Fibroblast of pulmonary artery (primary cell): Measurements from ENCODE around the gene KBTBD8.

Source experiments
- DNase-seq: peaks from one replicate; pipeline ENCODE4 v3.0.0-alpha.2; 2010; ENCODE audit warnings: low read depth
- H3K4me3 ChIP-seq: replicated peaks from 2 replicates; pipeline ENCODE4 v1.5.1; 2011; ENCODE audit warnings: low read depth, mild to moderate bottlenecking, control low read depth, low read length, moderate library complexity
- TF ChIP-seq, protein P1 (sequence below): IDR thresholded peaks from 2 replicates; pipeline ENCODE4 v1.5.1; 2011; ENCODE audit warnings: mild to moderate bottlenecking, control low read depth, low read length, inconsistent platforms; ENCODE audit errors: missing control alignments

KBTBD8 gene, protein sequence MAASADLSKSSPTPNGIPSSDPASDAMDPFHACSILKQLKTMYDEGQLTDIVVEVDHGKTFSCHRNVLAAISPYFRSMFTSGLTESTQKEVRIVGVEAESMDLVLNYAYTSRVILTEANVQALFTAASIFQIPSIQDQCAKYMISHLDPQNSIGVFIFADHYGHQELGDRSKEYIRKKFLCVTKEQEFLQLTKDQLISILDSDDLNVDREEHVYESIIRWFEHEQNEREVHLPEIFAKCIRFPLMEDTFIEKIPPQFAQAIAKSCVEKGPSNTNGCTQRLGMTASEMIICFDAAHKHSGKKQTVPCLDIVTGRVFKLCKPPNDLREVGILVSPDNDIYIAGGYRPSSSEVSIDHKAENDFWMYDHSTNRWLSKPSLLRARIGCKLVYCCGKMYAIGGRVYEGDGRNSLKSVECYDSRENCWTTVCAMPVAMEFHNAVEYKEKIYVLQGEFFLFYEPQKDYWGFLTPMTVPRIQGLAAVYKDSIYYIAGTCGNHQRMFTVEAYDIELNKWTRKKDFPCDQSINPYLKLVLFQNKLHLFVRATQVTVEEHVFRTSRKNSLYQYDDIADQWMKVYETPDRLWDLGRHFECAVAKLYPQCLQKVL

DNA sequence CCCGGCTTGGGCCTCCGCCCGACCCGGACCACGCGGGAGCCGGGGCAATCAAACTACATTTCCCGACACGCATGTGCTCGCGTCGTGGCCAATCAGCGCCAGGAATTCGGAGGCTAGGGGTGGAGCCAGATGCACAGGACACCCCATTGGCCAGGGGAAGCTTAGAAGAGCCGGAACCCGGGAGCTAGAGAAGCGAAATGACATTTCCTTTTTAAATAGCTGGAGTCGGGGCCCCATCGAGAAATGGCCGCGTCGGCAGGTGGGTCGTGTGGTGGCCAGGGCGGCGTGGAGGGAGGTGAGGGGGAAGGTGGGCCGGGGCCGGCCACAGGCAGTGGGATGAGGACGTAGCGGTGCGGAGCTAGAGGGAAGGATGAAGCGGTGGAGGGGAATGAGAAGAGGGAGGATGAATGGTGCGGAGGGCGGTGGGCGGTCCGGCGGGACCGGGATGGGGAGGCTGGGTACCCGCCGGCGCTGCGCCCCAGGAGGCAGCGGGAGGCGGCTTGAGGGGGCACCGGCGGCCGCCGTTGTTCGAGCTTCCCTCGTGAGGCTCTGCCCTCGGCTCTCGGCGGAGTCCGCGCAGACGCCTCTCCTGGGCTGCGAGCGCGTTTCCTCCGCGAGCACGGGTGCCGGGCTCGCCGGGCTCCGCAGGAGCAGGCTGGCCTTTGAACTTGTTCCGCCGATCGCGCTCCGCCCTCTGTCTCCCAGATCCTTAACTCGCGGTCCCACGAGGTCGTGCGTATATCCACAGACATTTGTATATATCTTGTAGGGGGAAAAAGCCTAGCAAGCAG is at the start of gene KBTBD8:
Gene KBTBD8 (plus strand): TSS at position 195 of the 791 bp plus-strand sequence. CDS start 49 bp downstream, at position 244.
- TF ChIP-seq, protein P1, sequence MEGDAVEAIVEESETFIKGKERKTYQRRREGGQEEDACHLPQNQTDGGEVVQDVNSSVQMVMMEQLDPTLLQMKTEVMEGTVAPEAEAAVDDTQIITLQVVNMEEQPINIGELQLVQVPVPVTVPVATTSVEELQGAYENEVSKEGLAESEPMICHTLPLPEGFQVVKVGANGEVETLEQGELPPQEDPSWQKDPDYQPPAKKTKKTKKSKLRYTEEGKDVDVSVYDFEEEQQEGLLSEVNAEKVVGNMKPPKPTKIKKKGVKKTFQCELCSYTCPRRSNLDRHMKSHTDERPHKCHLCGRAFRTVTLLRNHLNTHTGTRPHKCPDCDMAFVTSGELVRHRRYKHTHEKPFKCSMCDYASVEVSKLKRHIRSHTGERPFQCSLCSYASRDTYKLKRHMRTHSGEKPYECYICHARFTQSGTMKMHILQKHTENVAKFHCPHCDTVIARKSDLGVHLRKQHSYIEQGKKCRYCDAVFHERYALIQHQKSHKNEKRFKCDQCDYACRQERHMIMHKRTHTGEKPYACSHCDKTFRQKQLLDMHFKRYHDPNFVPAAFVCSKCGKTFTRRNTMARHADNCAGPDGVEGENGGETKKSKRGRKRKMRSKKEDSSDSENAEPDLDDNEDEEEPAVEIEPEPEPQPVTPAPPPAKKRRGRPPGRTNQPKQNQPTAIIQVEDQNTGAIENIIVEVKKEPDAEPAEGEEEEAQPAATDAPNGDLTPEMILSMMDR = no peak
- peak within 1 kb of the TSS; percentile 86 for H3K4me3 ChIP-seq
- peak; percentile 99 for DNase-seq

DNA sequence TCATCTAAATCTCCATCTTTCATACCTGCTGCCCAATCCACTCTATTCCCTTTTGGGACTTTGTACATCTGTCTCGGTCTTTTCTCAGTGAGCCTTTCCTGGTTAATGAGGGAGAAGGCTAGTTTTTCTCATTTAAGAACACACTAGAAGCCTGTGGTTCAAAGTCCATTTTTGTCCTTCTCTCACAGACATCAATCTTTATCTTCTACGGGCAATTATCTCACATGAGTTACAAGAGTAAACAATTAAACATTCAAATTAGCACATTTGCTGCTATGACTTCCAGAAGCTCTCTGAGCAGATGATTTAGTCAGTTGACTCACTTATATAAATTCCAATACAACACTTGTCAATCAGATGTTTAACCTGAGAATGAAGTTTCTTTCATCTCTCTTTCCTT is 49.3 kb upstream of the KBTBD8 start:
- TF ChIP-seq, protein P1 = no peak
- H3K4me3 ChIP-seq = no peak overlapping the region
- no peak for DNase-seq

DNA sequence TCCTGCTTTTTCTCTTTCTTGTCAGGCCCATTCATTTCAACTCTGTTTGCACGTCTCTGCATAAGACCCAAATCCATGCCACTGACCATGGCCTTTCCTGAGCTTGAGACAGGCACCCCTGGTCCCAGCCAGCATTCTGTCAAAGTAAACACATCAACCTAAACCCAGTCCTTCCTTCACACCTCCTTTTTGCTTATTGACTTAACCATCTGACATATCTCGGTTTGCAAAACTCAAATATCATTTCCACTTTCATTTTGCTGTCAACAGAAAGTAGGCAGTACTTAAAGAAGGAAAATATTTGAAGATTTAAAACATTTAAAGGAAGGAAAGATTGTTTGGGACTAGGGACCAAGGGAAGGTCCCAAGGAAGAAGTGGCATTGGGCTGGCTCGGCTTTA is 48.2 kb upstream of the KBTBD8 start:
- no peak overlapping the region for H3K4me3 ChIP-seq
- DNase-seq = no peak
- TF ChIP-seq, protein P1 = no peak

DNA sequence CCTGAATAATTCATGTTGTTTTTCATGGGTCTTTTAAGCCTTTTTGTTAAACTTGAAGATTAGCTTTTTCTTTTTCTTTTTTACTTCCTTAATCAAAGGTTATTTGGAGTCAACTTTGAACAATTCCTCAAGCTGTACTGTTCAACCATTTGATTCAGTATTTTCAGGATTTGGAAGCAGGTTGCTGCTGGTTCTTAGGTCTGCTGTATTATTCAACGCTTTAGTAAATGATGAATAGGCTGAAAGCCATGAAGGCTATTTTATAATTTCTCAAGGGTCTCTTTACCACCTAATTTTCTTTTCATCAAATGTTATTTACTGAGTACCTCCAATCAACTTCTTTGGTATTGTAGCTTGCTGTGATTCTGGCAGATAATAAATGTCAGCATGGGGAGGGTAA is 45.8 kb upstream of the KBTBD8 start:
- TF ChIP-seq, protein P1 = no peak
- no peak overlapping the region for H3K4me3 ChIP-seq
- DNase-seq = no peak

DNA sequence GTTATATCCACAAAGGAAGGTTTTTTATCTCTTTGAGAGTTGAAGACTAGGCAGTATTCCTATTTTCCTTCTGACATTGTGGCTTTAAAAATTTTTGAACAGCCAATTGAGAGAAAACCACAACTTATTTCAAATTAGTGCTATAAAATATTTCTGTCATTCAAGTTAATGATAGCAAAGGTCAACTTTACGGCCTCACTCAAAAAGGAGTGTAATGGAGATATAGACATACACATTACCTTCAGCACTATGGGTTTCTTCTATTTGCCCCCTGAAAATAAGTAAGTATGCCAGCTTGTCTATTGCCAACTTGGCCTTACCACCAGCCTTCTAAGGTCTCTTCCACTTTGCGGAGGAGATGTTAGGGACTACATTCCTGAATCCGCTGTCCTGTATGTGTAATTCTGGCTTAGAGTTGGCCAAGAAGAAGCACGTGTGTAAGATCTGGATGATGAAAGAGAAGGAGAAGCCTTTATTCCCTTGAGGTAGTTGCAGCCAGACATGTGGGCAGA is 44.1 kb upstream of the KBTBD8 start:
- DNase-seq = no peak
- H3K4me3 ChIP-seq = no peak overlapping the region
- TF ChIP-seq, protein P1 = no peak

DNA sequence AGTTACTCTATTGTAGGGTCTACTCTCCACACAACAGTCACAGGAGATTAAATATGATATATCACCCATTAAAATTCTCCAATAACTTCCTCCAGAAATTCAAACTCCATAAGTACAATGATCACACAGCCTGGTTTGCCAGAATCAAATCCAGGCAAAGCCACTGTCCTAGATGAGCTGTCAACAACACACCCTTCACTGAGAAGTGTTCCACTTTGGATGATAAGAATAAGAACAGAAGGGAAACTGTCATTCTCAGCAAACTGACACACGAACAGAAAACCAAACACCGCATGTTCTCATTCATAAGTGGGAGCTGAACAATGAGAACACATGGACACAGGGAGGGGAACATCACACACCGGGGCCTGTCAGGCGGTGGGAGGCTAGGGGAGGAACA is 41.4 kb upstream of the KBTBD8 start:
- no peak for DNase-seq
- H3K4me3 ChIP-seq = no peak overlapping the region
- TF ChIP-seq, protein P1 = no peak
